Keratinocyte (primary cell): ENCODE data around the gene PLAA.

Source experiments
- EZH2 ChIP-seq: IDR thresholded peaks from one replicate; pipeline ENCODE4 v1.6.1; 2012; ENCODE audit warnings: inconsistent platforms, mild to moderate bottlenecking, low read length, moderate library complexity
- TF ChIP-seq, protein P1 (sequence below), 3 experiments: IDR thresholded peaks in 1 of 3; conservative IDR thresholded peaks in 1 of 3; optimal IDR thresholded peaks in 1 of 3; 2 replicates in 2 of 3; 3 replicates in 1 of 3; pipeline versions ENCODE3 to v1.5.1; 2011; ENCODE audit warnings: low read length in 3 of 3, mild to moderate bottlenecking in 3 of 3, moderate library complexity in 2 of 3, control low read depth in 1 of 3, inconsistent platforms in 1 of 3; ENCODE audit not compliant: insufficient read depth in 2 of 3; ENCODE audit errors: extremely low read depth in 1 of 3

GRCh38 chr9:26956860-26957233, 9.8 kb upstream of the PLAA start:
- TF ChIP-seq, protein P1, sequence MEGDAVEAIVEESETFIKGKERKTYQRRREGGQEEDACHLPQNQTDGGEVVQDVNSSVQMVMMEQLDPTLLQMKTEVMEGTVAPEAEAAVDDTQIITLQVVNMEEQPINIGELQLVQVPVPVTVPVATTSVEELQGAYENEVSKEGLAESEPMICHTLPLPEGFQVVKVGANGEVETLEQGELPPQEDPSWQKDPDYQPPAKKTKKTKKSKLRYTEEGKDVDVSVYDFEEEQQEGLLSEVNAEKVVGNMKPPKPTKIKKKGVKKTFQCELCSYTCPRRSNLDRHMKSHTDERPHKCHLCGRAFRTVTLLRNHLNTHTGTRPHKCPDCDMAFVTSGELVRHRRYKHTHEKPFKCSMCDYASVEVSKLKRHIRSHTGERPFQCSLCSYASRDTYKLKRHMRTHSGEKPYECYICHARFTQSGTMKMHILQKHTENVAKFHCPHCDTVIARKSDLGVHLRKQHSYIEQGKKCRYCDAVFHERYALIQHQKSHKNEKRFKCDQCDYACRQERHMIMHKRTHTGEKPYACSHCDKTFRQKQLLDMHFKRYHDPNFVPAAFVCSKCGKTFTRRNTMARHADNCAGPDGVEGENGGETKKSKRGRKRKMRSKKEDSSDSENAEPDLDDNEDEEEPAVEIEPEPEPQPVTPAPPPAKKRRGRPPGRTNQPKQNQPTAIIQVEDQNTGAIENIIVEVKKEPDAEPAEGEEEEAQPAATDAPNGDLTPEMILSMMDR (optimal IDR thresholded peaks at IDR 0.05 in 1 of 3, IDR thresholded peaks at IDR 0.05 in 1 of 3, conservative IDR thresholded peaks at IDR 0.05 in 1 of 3; ENCODE audit: extremely low read depth in 1 of 3, insufficient read depth in 2 of 3, low read length in 3 of 3) = no peak
- no peak for TF ChIP-seq EZH2
